Neural cell (in vitro differentiated cells): ENCODE results near the gene AFF3.

Experiments
- EP300 ChIP-seq: fragments of 450-650 bp; conservative IDR thresholded peaks from 2 replicates; pipeline ENCODE4 v1.6.1; 2014; ENCODE audit warnings: antibody characterized with exemption, mild to moderate bottlenecking, moderate library complexity; ENCODE audit not compliant: poor library complexity, severe bottlenecking
- EZH2 ChIP-seq: fragments of 200-600, 300-800 bp; shearing (Covaris generic), sonication (generic); IDR thresholded peaks from 2 replicates; pipeline ENCODE4 v1.6.1; 2014; ENCODE audit warnings: antibody characterized with exemption, low read length, borderline replicate concordance, mild to moderate bottlenecking; ENCODE audit not compliant: insufficient read depth, poor library complexity, severe bottlenecking
- TF ChIP-seq, protein P1 (sequence below): fragments of 450-650 bp; IDR thresholded peaks from 2 replicates; pipeline ENCODE4 v1.5.1; 2014; ENCODE audit warnings: antibody characterized with exemption, mild to moderate bottlenecking, moderate library complexity; ENCODE audit not compliant: poor library complexity, severe bottlenecking

DNA sequence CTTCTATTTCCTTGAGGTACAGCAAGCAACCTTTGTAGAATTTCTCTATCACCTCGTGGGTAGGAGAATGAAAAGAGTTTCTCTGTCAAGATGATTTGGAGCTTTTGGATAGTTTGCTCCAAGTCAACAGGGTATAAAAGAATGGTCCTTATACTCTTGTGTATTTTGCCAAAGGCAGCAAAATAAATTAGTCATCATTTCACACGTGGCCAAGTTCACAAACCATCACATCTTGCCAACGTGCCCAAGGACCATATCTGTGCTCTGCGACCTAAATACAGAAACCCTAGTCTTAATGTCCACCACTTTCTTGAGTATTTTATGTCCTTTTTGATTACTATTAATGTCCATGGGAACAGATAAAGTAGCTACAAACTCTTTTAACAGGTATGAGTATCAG, 262.9 kb downstream of the AFF3 start:
- TF ChIP-seq EP300 (no peak), EZH2 (no peak)
- TF ChIP-seq, protein P1, sequence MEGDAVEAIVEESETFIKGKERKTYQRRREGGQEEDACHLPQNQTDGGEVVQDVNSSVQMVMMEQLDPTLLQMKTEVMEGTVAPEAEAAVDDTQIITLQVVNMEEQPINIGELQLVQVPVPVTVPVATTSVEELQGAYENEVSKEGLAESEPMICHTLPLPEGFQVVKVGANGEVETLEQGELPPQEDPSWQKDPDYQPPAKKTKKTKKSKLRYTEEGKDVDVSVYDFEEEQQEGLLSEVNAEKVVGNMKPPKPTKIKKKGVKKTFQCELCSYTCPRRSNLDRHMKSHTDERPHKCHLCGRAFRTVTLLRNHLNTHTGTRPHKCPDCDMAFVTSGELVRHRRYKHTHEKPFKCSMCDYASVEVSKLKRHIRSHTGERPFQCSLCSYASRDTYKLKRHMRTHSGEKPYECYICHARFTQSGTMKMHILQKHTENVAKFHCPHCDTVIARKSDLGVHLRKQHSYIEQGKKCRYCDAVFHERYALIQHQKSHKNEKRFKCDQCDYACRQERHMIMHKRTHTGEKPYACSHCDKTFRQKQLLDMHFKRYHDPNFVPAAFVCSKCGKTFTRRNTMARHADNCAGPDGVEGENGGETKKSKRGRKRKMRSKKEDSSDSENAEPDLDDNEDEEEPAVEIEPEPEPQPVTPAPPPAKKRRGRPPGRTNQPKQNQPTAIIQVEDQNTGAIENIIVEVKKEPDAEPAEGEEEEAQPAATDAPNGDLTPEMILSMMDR = no peak
